ENCODE results near the gene GAS7. TPM values are rescaled to one million over a fixed set of nuclear protein-coding genes. Genes with fewer than 3 reads are reported as not detected.

GAS7 gene
- total and polyA plus RNA-seq, 9 of the 15 experiments (the other 6 are each of a cell fraction or from before 2014, with no cell fraction given): 0.11 to 0.33 TPM; not detected in 7

DNA sequence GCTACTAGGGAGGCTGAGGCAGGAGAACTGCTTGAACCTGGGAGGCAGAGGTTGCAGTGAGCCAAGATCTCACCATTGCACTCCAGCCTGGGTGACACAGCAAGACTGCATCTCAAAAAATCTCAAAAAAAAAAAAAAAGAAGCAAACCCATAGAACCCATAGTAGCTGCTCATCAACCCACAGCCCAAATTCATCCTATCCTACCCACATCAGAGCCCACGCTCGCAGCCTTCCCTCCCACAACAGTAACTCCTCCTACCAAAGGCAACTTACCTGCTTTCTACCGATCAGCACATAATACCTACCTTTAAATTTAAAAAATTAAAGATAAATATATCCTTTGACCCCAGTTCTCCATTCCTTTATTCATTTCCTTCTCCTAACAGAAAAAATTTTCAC lies 94.7 kb downstream of the GAS7 start (continued):
- TF ChIP-seq, protein P1, sequence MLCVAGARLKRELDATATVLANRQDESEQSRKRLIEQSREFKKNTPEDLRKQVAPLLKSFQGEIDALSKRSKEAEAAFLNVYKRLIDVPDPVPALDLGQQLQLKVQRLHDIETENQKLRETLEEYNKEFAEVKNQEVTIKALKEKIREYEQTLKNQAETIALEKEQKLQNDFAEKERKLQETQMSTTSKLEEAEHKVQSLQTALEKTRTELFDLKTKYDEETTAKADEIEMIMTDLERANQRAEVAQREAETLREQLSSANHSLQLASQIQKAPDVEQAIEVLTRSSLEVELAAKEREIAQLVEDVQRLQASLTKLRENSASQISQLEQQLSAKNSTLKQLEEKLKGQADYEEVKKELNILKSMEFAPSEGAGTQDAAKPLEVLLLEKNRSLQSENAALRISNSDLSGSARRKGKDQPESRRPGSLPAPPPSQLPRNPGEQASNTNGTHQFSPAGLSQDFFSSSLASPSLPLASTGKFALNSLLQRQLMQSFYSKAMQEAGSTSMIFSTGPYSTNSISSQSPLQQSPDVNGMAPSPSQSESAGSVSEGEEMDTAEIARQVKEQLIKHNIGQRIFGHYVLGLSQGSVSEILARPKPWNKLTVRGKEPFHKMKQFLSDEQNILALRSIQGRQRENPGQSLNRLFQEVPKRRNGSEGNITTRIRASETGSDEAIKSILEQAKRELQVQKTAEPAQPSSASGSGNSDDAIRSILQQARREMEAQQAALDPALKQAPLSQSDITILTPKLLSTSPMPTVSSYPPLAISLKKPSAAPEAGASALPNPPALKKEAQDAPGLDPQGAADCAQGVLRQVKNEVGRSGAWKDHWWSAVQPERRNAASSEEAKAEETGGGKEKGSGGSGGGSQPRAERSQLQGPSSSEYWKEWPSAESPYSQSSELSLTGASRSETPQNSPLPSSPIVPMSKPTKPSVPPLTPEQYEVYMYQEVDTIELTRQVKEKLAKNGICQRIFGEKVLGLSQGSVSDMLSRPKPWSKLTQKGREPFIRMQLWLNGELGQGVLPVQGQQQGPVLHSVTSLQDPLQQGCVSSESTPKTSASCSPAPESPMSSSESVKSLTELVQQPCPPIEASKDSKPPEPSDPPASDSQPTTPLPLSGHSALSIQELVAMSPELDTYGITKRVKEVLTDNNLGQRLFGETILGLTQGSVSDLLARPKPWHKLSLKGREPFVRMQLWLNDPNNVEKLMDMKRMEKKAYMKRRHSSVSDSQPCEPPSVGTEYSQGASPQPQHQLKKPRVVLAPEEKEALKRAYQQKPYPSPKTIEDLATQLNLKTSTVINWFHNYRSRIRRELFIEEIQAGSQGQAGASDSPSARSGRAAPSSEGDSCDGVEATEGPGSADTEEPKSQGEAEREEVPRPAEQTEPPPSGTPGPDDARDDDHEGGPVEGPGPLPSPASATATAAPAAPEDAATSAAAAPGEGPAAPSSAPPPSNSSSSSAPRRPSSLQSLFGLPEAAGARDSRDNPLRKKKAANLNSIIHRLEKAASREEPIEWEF (CRISPR knock-in tag; IDR thresholded peaks at IDR 0.05): no peak
- no peak for TF ChIP-seq ZNF316 (IDR thresholded peaks at IDR 0.05)

DNA sequence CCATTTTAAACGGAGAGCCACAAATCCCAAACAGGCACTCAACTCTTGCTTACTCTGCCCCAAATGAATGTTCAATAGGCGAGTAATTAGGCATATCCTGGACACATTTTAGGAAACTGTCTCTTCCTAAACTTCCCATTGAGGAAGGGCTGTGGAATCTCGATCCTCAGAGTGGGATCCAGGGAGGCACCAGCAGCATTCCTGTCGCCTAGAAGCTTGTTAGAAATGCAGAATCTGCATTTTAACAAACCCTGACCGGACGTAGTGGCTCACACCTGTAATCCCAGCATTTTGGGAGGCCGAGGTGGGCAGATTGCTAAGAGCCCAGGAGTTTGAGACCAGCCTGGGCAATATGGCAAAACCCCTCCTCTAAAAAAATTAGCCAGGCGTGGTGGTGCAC lies 95.6 kb downstream of the GAS7 start:
- H3K4me3 ChIP-seq: no peak overlapping the region
- intact Hi-C loops (cut with micrococcal nuclease): no loop called here
- no peak for FAIRE-seq
- H3K4me1 ChIP-seq (replicated peaks in 1 of 2; ENCODE audit: control insufficient read depth in 2 of 2, insufficient read depth in 2 of 2, low read length in 2 of 2): no peaks in the 10 kb centered on the region
- no peak for ATAC-seq
- no peak overlapping the region for H3K27ac ChIP-seq (ENCODE audit: extremely low read depth, low read depth, low read length)
- in situ Hi-C loops (cut with MboI): no loop called here
- no peaks in the 10 kb centered on the region for H3K79me2 ChIP-seq (ENCODE audit: control insufficient read depth, insufficient read depth, low read length)
- ChIA-PET CTCF (ENCODE audit: low intra/inter-chr PET ratio) (no interaction called here), POLR2A (no interaction called here)
- H3K9me3 ChIP-seq (replicated peaks; ENCODE audit: control insufficient read depth, insufficient read depth, low read depth, low read length): no peaks in the 10 kb centered on the region
- no peaks in the 10 kb centered on the region for H4K20me1 ChIP-seq (replicated peaks; ENCODE audit: control insufficient read depth, insufficient read depth, low read length)
- H3K9me1 ChIP-seq (ENCODE audit: control insufficient read depth, insufficient read depth, low read length): no peaks in the 10 kb centered on the region
- H3K9ac ChIP-seq (ENCODE audit: insufficient read depth in 1 of 2, low read depth in 2 of 2, low read length in 2 of 2): no peak overlapping the region
- H2AFZ ChIP-seq (ENCODE audit: low read depth, low read length): no peak overlapping the region
- no peak for DNase-seq (ENCODE audit: extremely low read depth in 1 of 4, low spot score in 3 of 4)
- BruUV-seq (replicated peaks): no TSS peak
- H3K27me3 ChIP-seq (ENCODE audit: control insufficient read depth in 2 of 2, insufficient read depth in 2 of 2, low read length in 2 of 2): peaks cover 0 to 8% of the 10 kb centered on the region in 2 experiments; a peak in 2 of 5 replicates
- no peaks in the 10 kb centered on the region for H3K36me3 ChIP-seq (ENCODE audit: control insufficient read depth, insufficient read depth, low read length)
- H3K4me2 ChIP-seq (ENCODE audit: insufficient read depth, low read length): no peak overlapping the region
- 0% methylated on average over 7 of the region's 8 CpGs for WGBS (ENCODE audit: insufficient coverage, low coverage, missing lambda C conversion rate)
- TF ChIP-seq HEY1 (CRISPR knock-in tag; IDR thresholded peaks at IDR 0.05; ENCODE audit: borderline replicate concordance): no peak
- TF ChIP-seq ARID2 (IDR thresholded peaks at IDR 0.05): no peak
- TF ChIP-seq TBP (optimal IDR thresholded peaks at IDR 0.05; ENCODE audit: low read depth, low read length): no peak
- TF ChIP-seq ZNF699 (CRISPR knock-in tag; IDR thresholded peaks at IDR 0.05; ENCODE audit: insufficient replicate concordance): no peak
- no peak for TF ChIP-seq HCFC1 (IDR thresholded peaks at IDR 0.05; ENCODE audit: low read depth, low read length)
- no peak for TF ChIP-seq ZNF197 (CRISPR knock-in tag; IDR thresholded peaks at IDR 0.05; ENCODE audit: low read depth)
- TF ChIP-seq MED1 (CRISPR knock-in tag; IDR thresholded peaks at IDR 0.05; ENCODE audit: borderline replicate concordance): no peak
- TF ChIP-seq TOE1 (IDR thresholded peaks at IDR 0.05; ENCODE audit: borderline replicate concordance): no peak
- TF ChIP-seq TOE1 (CRISPR knock-in tag; IDR thresholded peaks at IDR 0.05; ENCODE audit: borderline replicate concordance, low read depth): no peak
- TF ChIP-seq, protein P2, sequence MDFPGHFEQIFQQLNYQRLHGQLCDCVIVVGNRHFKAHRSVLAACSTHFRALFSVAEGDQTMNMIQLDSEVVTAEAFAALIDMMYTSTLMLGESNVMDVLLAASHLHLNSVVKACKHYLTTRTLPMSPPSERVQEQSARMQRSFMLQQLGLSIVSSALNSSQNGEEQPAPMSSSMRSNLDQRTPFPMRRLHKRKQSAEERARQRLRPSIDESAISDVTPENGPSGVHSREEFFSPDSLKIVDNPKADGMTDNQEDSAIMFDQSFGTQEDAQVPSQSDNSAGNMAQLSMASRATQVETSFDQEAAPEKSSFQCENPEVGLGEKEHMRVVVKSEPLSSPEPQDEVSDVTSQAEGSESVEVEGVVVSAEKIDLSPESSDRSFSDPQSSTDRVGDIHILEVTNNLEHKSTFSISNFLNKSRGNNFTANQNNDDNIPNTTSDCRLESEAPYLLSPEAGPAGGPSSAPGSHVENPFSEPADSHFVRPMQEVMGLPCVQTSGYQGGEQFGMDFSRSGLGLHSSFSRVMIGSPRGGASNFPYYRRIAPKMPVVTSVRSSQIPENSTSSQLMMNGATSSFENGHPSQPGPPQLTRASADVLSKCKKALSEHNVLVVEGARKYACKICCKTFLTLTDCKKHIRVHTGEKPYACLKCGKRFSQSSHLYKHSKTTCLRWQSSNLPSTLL (IDR thresholded peaks at IDR 0.05): no peak
- TF ChIP-seq, protein P3, sequence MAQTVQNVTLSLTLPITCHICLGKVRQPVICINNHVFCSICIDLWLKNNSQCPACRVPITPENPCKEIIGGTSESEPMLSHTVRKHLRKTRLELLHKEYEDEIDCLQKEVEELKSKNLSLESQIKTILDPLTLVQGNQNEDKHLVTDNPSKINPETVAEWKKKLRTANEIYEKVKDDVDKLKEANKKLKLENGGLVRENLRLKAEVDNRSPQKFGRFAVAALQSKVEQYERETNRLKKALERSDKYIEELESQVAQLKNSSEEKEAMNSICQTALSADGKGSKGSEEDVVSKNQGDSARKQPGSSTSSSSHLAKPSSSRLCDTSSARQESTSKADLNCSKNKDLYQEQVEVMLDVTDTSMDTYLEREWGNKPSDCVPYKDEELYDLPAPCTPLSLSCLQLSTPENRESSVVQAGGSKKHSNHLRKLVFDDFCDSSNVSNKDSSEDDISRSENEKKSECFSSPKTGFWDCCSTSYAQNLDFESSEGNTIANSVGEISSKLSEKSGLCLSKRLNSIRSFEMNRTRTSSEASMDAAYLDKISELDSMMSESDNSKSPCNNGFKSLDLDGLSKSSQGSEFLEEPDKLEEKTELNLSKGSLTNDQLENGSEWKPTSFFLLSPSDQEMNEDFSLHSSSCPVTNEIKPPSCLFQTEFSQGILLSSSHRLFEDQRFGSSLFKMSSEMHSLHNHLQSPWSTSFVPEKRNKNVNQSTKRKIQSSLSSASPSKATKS (CRISPR knock-in tag; IDR thresholded peaks at IDR 0.05): no peak
